Urothelium cell line (cell line): ENCODE results near the gene ALDOB.

Source experiments
- DNase-seq: peaks from one replicate; pipeline ENCODE4 v3.0.0; 2011; ENCODE audit warnings: low spot score, mixed read lengths
- FAIRE-seq: peaks from 2 replicates; lab custom pipeline; 2011; peaks lifted over from hg19 to GRCh38; lab: Jason Lieb, UNC

The ALDOB gene

DNA sequence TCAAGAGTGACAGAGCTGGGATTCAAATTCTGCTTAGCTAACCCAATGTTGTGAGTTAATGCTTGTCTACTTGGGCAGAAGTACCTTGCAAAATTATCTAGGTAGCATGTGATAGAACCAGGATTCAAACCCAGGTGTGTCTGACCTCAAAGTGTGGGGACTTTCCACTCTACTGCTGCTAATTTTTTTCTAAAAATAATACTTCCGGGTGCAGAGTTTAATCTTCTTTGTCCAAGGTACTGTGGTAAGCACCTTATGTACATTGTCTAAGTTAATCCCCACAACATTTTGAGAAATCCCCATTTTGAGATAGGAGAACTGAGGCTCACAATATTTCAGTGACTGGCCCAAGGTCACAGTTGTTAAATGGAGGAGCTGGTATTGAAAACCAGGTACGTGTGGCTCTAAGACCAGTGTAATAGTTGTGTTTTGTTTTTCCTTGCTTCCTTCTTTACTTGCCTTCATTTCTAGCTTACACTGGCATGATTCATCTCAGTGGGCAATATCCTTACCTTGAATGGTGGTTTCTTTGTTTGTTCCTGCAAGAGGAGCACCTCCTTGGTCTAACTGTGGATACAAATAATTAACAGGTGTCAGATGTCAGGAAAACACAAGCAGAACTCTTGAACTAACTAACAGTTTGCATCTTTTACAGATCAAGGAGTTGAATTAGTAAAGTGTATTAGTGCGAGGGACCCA, 7.5 kb downstream of the ALDOB start:
- DNase-seq (no peak), FAIRE-seq (no peak)

DNA sequence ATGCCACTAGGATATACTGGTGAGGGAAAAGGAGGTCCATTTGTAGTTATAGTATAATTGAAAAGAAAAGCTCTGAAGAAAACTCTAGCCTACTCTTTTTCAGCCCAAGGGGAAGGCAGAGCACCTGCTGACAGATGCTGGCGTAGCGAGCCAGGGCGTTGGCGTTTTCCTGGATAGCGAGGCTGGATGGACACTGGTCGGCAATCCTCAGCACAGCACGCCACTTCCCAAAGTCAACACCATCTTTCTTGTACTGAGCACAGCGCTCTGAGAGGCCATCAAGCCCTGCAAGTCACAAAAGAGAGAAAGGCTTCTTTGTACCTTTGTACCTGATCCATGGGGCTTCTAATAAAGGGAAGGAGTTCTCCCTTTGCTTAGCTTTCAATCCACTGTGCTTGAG, 8.2 kb downstream of the ALDOB start:
- FAIRE-seq = no peak

GRCh38 chr9:101421653-101422065, 13.9 kb downstream of the ALDOB start:
- no peak for DNase-seq
- FAIRE-seq = no peak

More for the DNA sequence above, 8.2 kb downstream of the ALDOB start:
- no peak for DNase-seq

DNA sequence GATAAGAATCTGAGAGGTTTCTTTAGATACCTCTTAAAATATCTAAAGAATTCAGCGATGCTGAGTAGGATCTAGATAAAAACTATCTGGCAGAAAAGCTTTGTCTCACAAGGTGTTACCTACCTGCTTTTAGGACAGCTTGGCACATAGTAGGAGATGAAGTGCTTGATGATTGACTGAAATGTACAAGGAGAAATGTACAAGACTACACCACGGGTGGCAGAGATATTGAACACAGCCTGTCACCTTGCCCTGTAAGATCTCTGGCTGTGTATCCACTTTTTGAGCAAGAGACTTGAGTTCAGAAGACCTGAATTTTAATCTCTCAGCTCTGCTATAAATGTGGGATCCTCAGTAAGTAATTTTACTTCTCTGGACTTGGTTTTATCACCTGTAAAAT, 15.7 kb downstream of the ALDOB start:
- no peak for FAIRE-seq
- no peak for DNase-seq

- no peak for DNase-seq
- FAIRE-seq = no peak
Measured at GRCh38 chr9:101418518-101419430, 16.8 kb downstream of the ALDOB start.

DNA sequence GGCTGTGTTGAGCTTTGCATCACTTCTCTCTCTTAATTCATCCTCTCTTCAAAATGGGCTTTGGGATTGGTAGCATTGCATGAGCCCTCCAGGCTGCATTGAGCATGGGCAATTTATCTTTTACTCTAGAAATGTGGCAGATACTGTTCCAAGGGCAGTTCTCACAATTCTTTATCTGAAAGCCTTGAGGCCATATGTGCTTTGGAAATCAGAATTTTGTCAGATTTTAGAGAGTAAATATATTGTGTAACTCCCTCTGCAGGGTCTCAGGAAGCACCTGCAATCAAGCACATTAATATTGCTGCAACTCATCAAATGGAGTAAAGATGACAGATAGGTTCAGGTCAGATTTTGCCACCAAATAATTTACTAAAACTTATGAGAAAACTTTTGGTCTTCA, 17.6 kb downstream of the ALDOB start:
- FAIRE-seq (no peak), DNase-seq (no peak)

- FAIRE-seq = no peak
- DNase-seq = no peak
Measured at GRCh38 chr9:101417389-101417788, 18.2 kb downstream of the ALDOB start.

GRCh38 chr9:101415578-101415977, 20.0 kb downstream of the ALDOB start:
- DNase-seq (no peak), FAIRE-seq (no peak)

GRCh38 chr9:101414839-101415238, 20.7 kb downstream of the ALDOB start:
- DNase-seq (no peak), FAIRE-seq (no peak)

DNA sequence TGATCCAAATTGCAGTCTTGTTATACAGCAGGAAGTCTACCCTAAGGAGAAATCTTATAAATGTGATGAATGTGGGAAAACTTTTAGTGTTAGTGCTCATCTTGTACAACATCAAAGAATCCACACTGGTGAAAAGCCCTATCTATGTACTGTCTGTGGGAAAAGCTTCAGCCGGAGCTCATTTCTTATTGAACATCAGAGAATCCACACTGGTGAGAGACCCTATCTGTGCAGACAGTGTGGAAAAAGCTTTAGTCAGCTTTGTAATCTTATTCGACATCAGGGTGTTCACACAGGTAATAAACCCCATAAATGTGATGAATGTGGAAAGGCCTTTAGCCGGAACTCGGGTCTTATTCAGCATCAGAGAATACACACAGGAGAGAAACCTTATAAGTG, 26.5 kb downstream of the ALDOB start:
- DNase-seq = no peak
- no peak for FAIRE-seq

DNA sequence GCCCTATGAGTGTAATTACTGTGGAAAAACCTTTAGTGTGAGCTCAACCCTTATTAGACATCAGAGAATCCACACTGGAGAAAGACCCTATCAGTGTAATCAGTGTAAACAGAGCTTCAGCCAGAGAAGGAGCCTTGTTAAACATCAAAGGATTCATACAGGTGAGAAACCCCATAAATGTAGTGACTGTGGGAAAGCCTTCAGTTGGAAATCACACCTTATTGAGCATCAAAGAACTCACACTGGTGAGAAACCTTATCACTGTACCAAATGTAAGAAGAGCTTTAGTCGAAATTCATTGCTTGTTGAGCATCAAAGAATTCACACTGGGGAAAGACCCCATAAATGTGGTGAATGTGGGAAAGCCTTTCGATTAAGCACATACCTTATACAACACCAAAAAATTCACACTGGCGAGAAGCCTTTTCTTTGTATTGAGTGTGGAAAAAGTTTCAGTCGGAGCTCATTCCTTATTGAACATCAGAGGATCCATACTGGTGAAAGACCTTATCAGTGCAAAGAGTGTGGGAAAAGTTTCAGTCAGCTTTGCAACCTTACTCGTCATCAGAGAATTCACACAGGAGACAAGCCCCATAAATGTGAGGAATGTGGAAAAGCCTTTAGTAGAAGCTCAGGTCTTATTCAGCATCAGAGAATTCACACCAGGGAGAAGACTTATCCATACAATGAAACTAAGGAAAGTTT, 27.0 kb downstream of the ALDOB start:
- DNase-seq (no peak), FAIRE-seq (no peak)

- FAIRE-seq (no peak), DNase-seq (no peak)
Measured at GRCh38 chr9:101403516-101404285, 31.9 kb downstream of the ALDOB start.

DNA sequence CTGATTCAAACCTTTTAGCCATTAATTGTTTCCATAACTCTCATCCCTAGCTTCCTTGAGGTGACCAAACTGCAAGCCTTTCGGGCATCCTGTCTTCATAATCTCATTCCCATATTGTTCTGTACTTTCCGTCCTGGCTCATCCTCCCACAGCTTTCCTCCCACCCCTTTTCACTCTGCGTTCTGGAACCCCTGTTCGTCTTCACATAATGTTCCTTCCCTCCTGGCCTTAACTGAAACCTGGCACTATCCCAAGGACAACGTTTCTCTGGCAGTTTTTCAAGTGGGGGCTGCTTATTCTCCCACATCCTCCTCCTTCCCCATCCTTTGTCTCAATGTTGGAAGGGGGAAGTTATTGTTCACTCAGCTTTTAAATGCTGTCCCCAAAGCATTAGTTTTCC, 35.5 kb downstream of the ALDOB start:
- no peak for FAIRE-seq
- DNase-seq = no peak

- FAIRE-seq = no peak
Measured at GRCh38 chr9:101399643-101399970, 36.0 kb downstream of the ALDOB start.

DNA sequence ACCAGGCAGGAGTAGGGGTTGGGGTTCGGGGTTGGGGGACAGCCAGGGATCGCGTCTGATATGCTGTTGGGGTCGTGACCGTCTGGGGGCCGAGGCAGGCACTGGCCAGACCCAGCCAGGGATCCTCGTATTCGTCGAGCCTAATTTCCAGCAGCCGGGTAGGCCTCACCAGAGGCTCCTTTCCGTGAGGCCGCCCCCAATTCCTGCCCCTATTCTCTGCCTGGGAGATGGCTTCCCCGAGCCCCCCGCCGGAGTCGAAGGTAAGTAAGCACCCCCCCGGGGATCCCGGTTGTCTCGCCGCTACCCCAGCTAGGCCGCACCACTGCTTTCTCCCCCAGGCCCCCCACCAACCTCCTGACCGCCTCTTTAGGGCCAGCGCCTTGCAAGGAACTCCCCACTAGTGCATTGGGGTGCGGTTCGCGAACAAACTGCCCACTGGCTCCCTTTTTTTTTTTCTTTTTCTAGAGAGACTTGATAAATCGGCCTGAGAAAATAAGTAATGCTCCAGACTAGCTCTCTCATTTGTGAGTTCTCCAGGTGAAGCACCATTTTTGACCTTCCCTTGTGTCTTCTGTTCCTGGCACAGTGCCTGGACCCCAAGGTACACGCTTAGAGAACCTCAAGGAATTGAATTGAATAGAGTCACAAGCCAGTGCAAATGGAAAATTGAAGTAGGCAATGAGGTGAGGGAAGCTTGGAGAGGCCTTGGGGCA, 36.5 kb downstream of the ALDOB start:
- FAIRE-seq (no peak), DNase-seq (no peak)

More at GRCh38 chr9:101399643-101399970, 36.0 kb downstream of the ALDOB start:
- DNase-seq = no peak

- FAIRE-seq = no peak
- DNase-seq = peak; percentile 96
Measured at GRCh38 chr9:101398068-101398929, 37.3 kb downstream of the ALDOB start, which contains the start of the genes MRPL50 and ZNF189. TSS of gene MRPL50 (minus strand) at chr9:101398618. CDS start at chr9:101398592, 26 bp downstream. TSS of gene ZNF189 (plus strand) at chr9:101398851. CDS start at chr9:101399157, 306 bp downstream.

GRCh38 chr9:101397746-101398067, 37.9 kb downstream of the ALDOB start:
- FAIRE-seq (no peak), DNase-seq (no peak)

DNA sequence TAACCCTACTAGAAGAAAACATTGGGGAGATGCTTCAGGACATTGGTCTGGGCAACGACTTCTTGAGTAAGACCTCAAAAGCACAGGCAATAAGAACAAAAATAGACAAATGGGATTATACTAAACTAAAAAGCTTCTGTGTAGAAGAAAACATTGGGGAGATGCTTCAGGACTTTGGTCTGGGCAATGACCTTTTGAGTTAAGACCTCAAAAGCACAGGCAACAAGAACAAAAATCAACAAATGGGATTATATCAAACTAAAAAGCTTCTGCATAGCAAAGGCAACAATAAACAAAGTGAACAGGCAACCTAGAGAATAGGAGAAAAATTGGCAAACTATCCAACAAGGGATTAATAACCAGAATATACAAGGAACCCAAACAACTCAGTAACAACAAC, 40.9 kb downstream of the ALDOB start:
- FAIRE-seq (no peak), DNase-seq (no peak)

- FAIRE-seq = no peak
- no peak for DNase-seq
Measured at GRCh38 chr9:101393135-101393534, 42.4 kb downstream of the ALDOB start.
